Astrocyte (in vitro differentiated cells and primary cell): ENCODE measurements around the gene CIBAR2. TPM values are rescaled to one million over a fixed set of nuclear protein-coding genes. Genes with fewer than 3 reads are reported as not detected.

Experiments
- DNase-seq: peaks from one replicate; pipeline ENCODE4 v3.0.0-alpha.2; 2010; ENCODE audit warnings: low read depth
- FAIRE-seq: peaks from 2 replicates; lab custom pipeline; 2011; peaks lifted over from hg19 to GRCh38; lab: Jason Lieb, UNC
- H2AFZ ChIP-seq: 2 replicates; pipeline ENCODE4 v1.6.0; 2012; ENCODE audit warnings: low read depth, low read length, inconsistent platforms
- H3K27ac ChIP-seq: 2 replicates; pipeline ENCODE4 v1.5.1; 2011; ENCODE audit warnings: low read depth, low read length, inconsistent platforms
- H3K27me3 ChIP-seq: 2 replicates; pipeline ENCODE4 v1.6.0; 2011; ENCODE audit warnings: low read length, inconsistent platforms; ENCODE audit not compliant: insufficient read depth
- H3K36me3 ChIP-seq: 2 replicates; pipeline ENCODE4 v1.5.1; 2011; ENCODE audit warnings: low read length, inconsistent platforms; ENCODE audit not compliant: insufficient read depth
- H3K4me1 ChIP-seq: 2 replicates; pipeline ENCODE4 v1.5.1; 2011; ENCODE audit warnings: low read length, inconsistent platforms; ENCODE audit not compliant: insufficient read depth
- H3K4me2 ChIP-seq: 2 replicates; pipeline ENCODE4 v1.6.0; 2012; ENCODE audit warnings: low read length, inconsistent platforms
- H3K4me3 ChIP-seq: 2 replicates; pipeline ENCODE4 v1.5.1; 2011; ENCODE audit warnings: low read depth, mild to moderate bottlenecking, low read length, inconsistent platforms; ENCODE audit not compliant: insufficient read depth
- H3K79me2 ChIP-seq: 2 replicates; pipeline ENCODE4 v1.6.0; 2012; ENCODE audit warnings: mild to moderate bottlenecking, low read length, inconsistent platforms; ENCODE audit not compliant: insufficient read depth
- H3K9ac ChIP-seq: 2 replicates; pipeline ENCODE4 v1.6.0; 2012; ENCODE audit warnings: mild to moderate bottlenecking, low read length, inconsistent platforms
- H3K9me3 ChIP-seq: 2 replicates; pipeline ENCODE4 v1.5.1; 2012; ENCODE audit warnings: low read depth, mild to moderate bottlenecking, low read length, inconsistent platforms; ENCODE audit not compliant: insufficient read depth
- H4K20me1 ChIP-seq: 2 replicates; pipeline ENCODE4 v1.6.0; 2012; ENCODE audit warnings: low read length, inconsistent platforms; ENCODE audit not compliant: insufficient read depth
- H3K27ac Mint-ChIP-seq: one replicate; pipeline ENCODE4 v1.8.0; 2021; ENCODE audit warnings: mild to moderate bottlenecking, mixed read lengths; ENCODE audit not compliant: unreplicated experiment
- H3K27me3 Mint-ChIP-seq: one replicate; pipeline ENCODE4 v1.8.0; 2021; ENCODE audit warnings: low read depth, mixed read lengths; ENCODE audit not compliant: unreplicated experiment
- H3K36me3 Mint-ChIP-seq: one replicate; pipeline ENCODE4 v1.8.0; 2021; ENCODE audit warnings: low read depth, mixed read lengths; ENCODE audit not compliant: unreplicated experiment
- H3K4me1 Mint-ChIP-seq: one replicate; pipeline ENCODE4 v1.8.0; 2021; ENCODE audit warnings: low read depth, mixed read lengths; ENCODE audit not compliant: unreplicated experiment
- H3K4me3 Mint-ChIP-seq: one replicate; pipeline ENCODE4 v1.8.0; 2021; ENCODE audit warnings: mild to moderate bottlenecking, moderate library complexity, mixed read lengths; ENCODE audit not compliant: unreplicated experiment
- H3K9me3 Mint-ChIP-seq: one replicate; pipeline ENCODE4 v1.8.0; 2021; ENCODE audit warnings: mild to moderate bottlenecking, mixed read lengths; ENCODE audit not compliant: unreplicated experiment
- CTCF ChIP-seq: IDR thresholded peaks from 2 replicates; pipeline ENCODE4 v1.5.1; 2011; ENCODE audit warnings: low read depth, mild to moderate bottlenecking, inconsistent platforms, low read length, moderate library complexity; ENCODE audit not compliant: insufficient read depth
- EZH2 ChIP-seq: IDR thresholded peaks from 2 replicates; pipeline ENCODE4 v1.6.1; 2012; ENCODE audit warnings: mild to moderate bottlenecking, low read length, inconsistent platforms; ENCODE audit not compliant: insufficient read depth
- total RNA-seq: library from RNA; stranded (reverse); gene quantifications from 2 replicates; pipeline ENCODE4 v1.2.1, GENCODE V29; 2021

CIBAR2 gene
- total RNA-seq, 1 donor from 2014 or later = not detected

GRCh38 chr16:85090873-85091521 is 21.3 kb downstream of the CIBAR2 start:
- no peaks in the 10 kb centered on the region for H3K9me3 ChIP-seq
- H2AFZ ChIP-seq = no peak overlapping the region
- no peak for DNase-seq
- peaks cover 6% of the 10 kb centered on the region for H3K4me1 ChIP-seq
- H3K4me2 ChIP-seq = no peak overlapping the region
- H3K9me3 Mint-ChIP-seq = no peaks in the 10 kb centered on the region
- H3K4me3 ChIP-seq = no peak overlapping the region
- H3K36me3 Mint-ChIP-seq = peaks cover 3% of the 10 kb centered on the region
- peaks cover 12% of the 10 kb centered on the region for H3K4me1 Mint-ChIP-seq
- H3K27me3 ChIP-seq = peaks cover 6% of the 10 kb centered on the region
- TF ChIP-seq CTCF (no peak), EZH2 (no peak)
- no peak overlapping the region for H3K4me3 Mint-ChIP-seq
- no peaks in the 10 kb centered on the region for H3K36me3 ChIP-seq
- FAIRE-seq = no peak
- H4K20me1 ChIP-seq = peaks cover 4% of the 10 kb centered on the region
- H3K9ac ChIP-seq = no peak overlapping the region
- no peak overlapping the region for H3K27ac ChIP-seq
- no peak overlapping the region for H3K27ac Mint-ChIP-seq
- peaks cover 14% of the 10 kb centered on the region for H3K27me3 Mint-ChIP-seq
- H3K79me2 ChIP-seq = no peaks in the 10 kb centered on the region

GRCh38 chr16:85090181-85090580 is 22.1 kb downstream of the CIBAR2 start:
- Histone ChIP-seq H3K36me3 (no peaks in the 10 kb centered on the region), H3K9me3 (no peaks in the 10 kb centered on the region), H3K79me2 (no peaks in the 10 kb centered on the region), H4K20me1 (peaks cover 4% of the 10 kb centered on the region), H3K27ac (no peak overlapping the region), H3K4me3 (no peak overlapping the region), H3K4me2 (peak overlapping the region; percentile 30), H3K4me1 (peaks cover 6% of the 10 kb centered on the region), H3K9ac (no peak overlapping the region), H3K27me3 (peaks cover 6% of the 10 kb centered on the region), H2AFZ (no peak overlapping the region)
- no peak for FAIRE-seq
- Mint-ChIP-seq H3K9me3 (peaks cover 2% of the 10 kb centered on the region), H3K27me3 (peaks cover 18% of the 10 kb centered on the region), H3K4me3 (no peak overlapping the region), H3K4me1 (peaks cover 12% of the 10 kb centered on the region), H3K27ac (no peak overlapping the region), H3K36me3 (peaks cover 3% of the 10 kb centered on the region)
- TF ChIP-seq EZH2 = no peak
- no peak for TF ChIP-seq CTCF
- DNase-seq = peak; percentile 35

GRCh38 chr16:85089525-85089924 is 22.7 kb downstream of the CIBAR2 start:
- H3K27ac Mint-ChIP-seq = peak overlapping the region; percentile 26
- TF ChIP-seq CTCF (no peak), EZH2 (no peak)
- H3K27me3 Mint-ChIP-seq = peaks cover 17% of the 10 kb centered on the region
- Histone ChIP-seq H3K27me3 (peaks cover 6% of the 10 kb centered on the region), H3K79me2 (no peaks in the 10 kb centered on the region), H3K27ac (no peak overlapping the region), H2AFZ (no peak overlapping the region), H4K20me1 (peaks cover 4% of the 10 kb centered on the region), H3K9ac (no peak overlapping the region), H3K4me2 (no peak overlapping the region), H3K4me1 (peaks cover 6% of the 10 kb centered on the region), H3K4me3 (no peak overlapping the region), H3K36me3 (no peaks in the 10 kb centered on the region), H3K9me3 (no peaks in the 10 kb centered on the region)
- H3K4me1 Mint-ChIP-seq = peaks cover 12% of the 10 kb centered on the region
- peaks cover 2% of the 10 kb centered on the region for H3K9me3 Mint-ChIP-seq
- peak overlapping the region; percentile 54 for H3K4me3 Mint-ChIP-seq
- H3K36me3 Mint-ChIP-seq = peaks cover 3% of the 10 kb centered on the region
- no peak for FAIRE-seq
- peak; percentile 15 for DNase-seq
